SIG-M5 treated with dmso at 0.1 percent for 504 hours (cell line): ENCODE data around the gene C12orf50.
"Not testable (repeated sequence)": the region's sequence is repeated elsewhere in the genome, so short reads cannot be mapped to it uniquely, and the experiment has no call there.

Source experiments
- DNase-seq: peaks from one replicate; lab custom pipeline; 2025; ENCODE audit not compliant: unreplicated experiment; lab: John Stamatoyannopoulos, UW

The C12orf50 gene

GRCh38 chr12:88029093-88029665 is at the start of gene C12orf50:
Gene C12orf50, minus strand, starts transcription at chr12:88029401. Its CDS starts 2,439 bp downstream, at chr12:88026962.
- DNase-seq, result no peak

- no peak for DNase-seq
These were observed 38.1 kb upstream of the C12orf50 start for GRCh38 chr12:88067301-88067700.

- no peak for DNase-seq
These were observed 34.2 kb upstream of the C12orf50 start for GRCh38 chr12:88063375-88063774.

- no peak for DNase-seq
These were observed 33.3 kb upstream of the C12orf50 start for GRCh38 chr12:88062474-88062873.

- no peak for DNase-seq
These were observed 29.5 kb upstream of the C12orf50 start for GRCh38 chr12:88058719-88059077.

- DNase-seq, result no peak
These were observed 29.0 kb upstream of the C12orf50 start for GRCh38 chr12:88057994-88058718.

GRCh38 chr12:88056571-88056970 is 27.4 kb upstream of the C12orf50 start:
- no peak for DNase-seq

GRCh38 chr12:88052686-88053085 is 23.5 kb upstream of the C12orf50 start:
- DNase-seq, result peak; percentile 51

GRCh38 chr12:88044035-88044434 is 14.8 kb upstream of the C12orf50 start:
- DNase-seq, result no peak

GRCh38 chr12:88037770-88038169 is 8.6 kb upstream of the C12orf50 start:
- no peak for DNase-seq

GRCh38 chr12:88036353-88036965 is 7.3 kb upstream of the C12orf50 start:
- peak; percentile 79 for DNase-seq

GRCh38 chr12:88035907-88036289 is 6.7 kb upstream of the C12orf50 start:
- no peak for DNase-seq

- DNase-seq, result peak; percentile 85
These were observed 6.2 kb upstream of the C12orf50 start for GRCh38 chr12:88035271-88035906.

GRCh38 chr12:88031161-88031560 is 2.0 kb upstream of the C12orf50 start:
- not testable (repeated sequence) for DNase-seq

- DNase-seq, result no peak
These were observed 3.0 kb downstream of the C12orf50 start for GRCh38 chr12:88026196-88026595.

- no peak for DNase-seq
These were observed 11.2 kb downstream of the C12orf50 start for GRCh38 chr12:88017964-88018363.

- no peak for DNase-seq
These were observed 13.4 kb downstream of the C12orf50 start for GRCh38 chr12:88015825-88016224.

- DNase-seq, result no peak
These were observed 17.4 kb downstream of the C12orf50 start for GRCh38 chr12:88011755-88012154.

GRCh38 chr12:88006351-88006750 is 22.9 kb downstream of the C12orf50 start:
- no peak for DNase-seq

- no peak for DNase-seq
These were observed 27.9 kb downstream of the C12orf50 start for GRCh38 chr12:88001327-88001726.

GRCh38 chr12:87995581-87996178 is 33.5 kb downstream of the C12orf50 start:
- DNase-seq, result peak; percentile 81

GRCh38 chr12:87991483-87991882 is 37.7 kb downstream of the C12orf50 start:
- no peak for DNase-seq
